ENCODE data around the gene KCNQ4.

Gene KCNQ4

GRCh38 chr1:40783001-40783905 lies at the start of gene KCNQ4:
Gene KCNQ4, plus strand, starts transcription at chr1:40783787. Its CDS starts 307 bp downstream, at chr1:40784094.
- DNase-seq (ENCODE audit: low spot score), result peak; percentile 61

GRCh38 chr1:40734882-40735628 lies 48.5 kb upstream of the KCNQ4 start:
- no peak for DNase-seq (ENCODE audit: low spot score)

GRCh38 chr1:40736085-40736531 lies 47.5 kb upstream of the KCNQ4 start:
- peak; percentile 28 for DNase-seq (ENCODE audit: low spot score)

- DNase-seq (ENCODE audit: low spot score), result no peak
Observed at GRCh38 chr1:40738831-40739230, 44.8 kb upstream of the KCNQ4 start.

GRCh38 chr1:40739455-40740008 lies 44.1 kb upstream of the KCNQ4 start:
- peak; percentile 19 for DNase-seq (ENCODE audit: low spot score)

- DNase-seq (ENCODE audit: low spot score), result no peak
Observed at GRCh38 chr1:40740039-40740996, 43.3 kb upstream of the KCNQ4 start.

GRCh38 chr1:40740997-40741736 lies 42.4 kb upstream of the KCNQ4 start:
- DNase-seq (ENCODE audit: low spot score), result no peak

GRCh38 chr1:40742363-40743061 lies 41.1 kb upstream of the KCNQ4 start:
- peak; percentile 9 for DNase-seq (ENCODE audit: low spot score)

GRCh38 chr1:40743452-40743851 lies 40.1 kb upstream of the KCNQ4 start:
- no peak for DNase-seq (ENCODE audit: low spot score)

- DNase-seq (ENCODE audit: low spot score), result no peak
Observed at GRCh38 chr1:40743860-40744259, 39.7 kb upstream of the KCNQ4 start.

- peak; percentile 63 for DNase-seq (ENCODE audit: low spot score)
Observed at GRCh38 chr1:40745176-40745575, 38.4 kb upstream of the KCNQ4 start.

- no peak for DNase-seq (ENCODE audit: low spot score)
Observed at GRCh38 chr1:40746344-40747090, 37.1 kb upstream of the KCNQ4 start.

GRCh38 chr1:40748841-40749718 lies 34.5 kb upstream of the KCNQ4 start:
- no peak for DNase-seq (ENCODE audit: low spot score)

- no peak for DNase-seq (ENCODE audit: low spot score)
Observed at GRCh38 chr1:40749817-40750216, 33.8 kb upstream of the KCNQ4 start.

- peak; percentile 23 for DNase-seq (ENCODE audit: low spot score)
Observed at GRCh38 chr1:40750451-40750908, 33.1 kb upstream of the KCNQ4 start.

- DNase-seq (ENCODE audit: low spot score), result no peak
Observed at GRCh38 chr1:40751802-40752201, 31.8 kb upstream of the KCNQ4 start.

GRCh38 chr1:40753142-40753882 lies 30.3 kb upstream of the KCNQ4 start:
- no peak for DNase-seq (ENCODE audit: low spot score)

- no peak for DNase-seq (ENCODE audit: low spot score)
Observed at GRCh38 chr1:40754201-40754600, 29.4 kb upstream of the KCNQ4 start.
